ENCODE results near the gene KICS2. TPM values are rescaled to one million over a fixed set of nuclear protein-coding genes. Genes with fewer than 3 reads are reported as not detected.
"Not testable (repeated sequence)": the region's sequence is repeated elsewhere in the genome, so short reads cannot be mapped to it uniquely, and the experiment has no call there.

The KICS2 gene
- total and polyA plus RNA-seq, 2 donors, result 4.4 to 9.9 TPM

GRCh38 chr12:64225626-64226025, 3.5 kb upstream of the KICS2 start:
- Histone ChIP-seq H3K4me3 (ENCODE audit: low read length in 2 of 2) (no peak overlapping the region), H3K36me3 (ENCODE audit: control insufficient read depth in 2 of 2, insufficient read depth in 2 of 2, low read length in 1 of 2) (no peaks in the 10 kb centered on the region), H3K27me3 (ENCODE audit: control insufficient read depth in 2 of 2, insufficient read depth in 1 of 2, low read length in 1 of 2) (no peaks in the 10 kb centered on the region), H3K27ac (ENCODE audit: low read depth in 1 of 2, low read length in 1 of 2) (no peak overlapping the region), H3K9me3 (ENCODE audit: control insufficient read depth in 2 of 2, insufficient read depth in 1 of 2, low read length in 1 of 2) (no peaks in the 10 kb centered on the region), H3K4me1 (ENCODE audit: control insufficient read depth in 2 of 2, insufficient read depth in 2 of 2, low read length in 2 of 2) (peaks cover 0 to 10% of the 10 kb centered on the region in 2 donors)
- DNase-seq (ENCODE audit: low read depth in 6 of 9, low spot score in 9 of 9), result no peak
- WGBS, result 29% methylated on average over 2 of the region's 2 CpGs

- Histone ChIP-seq H3K4me1 (ENCODE audit: control insufficient read depth in 2 of 2, insufficient read depth in 2 of 2, low read length in 2 of 2) (peaks cover 0 to 10% of the 10 kb centered on the region in 2 donors), H3K27me3 (ENCODE audit: control insufficient read depth in 2 of 2, insufficient read depth in 1 of 2, low read length in 1 of 2) (no peaks in the 10 kb centered on the region), H3K4me3 (ENCODE audit: low read length in 2 of 2) (peak overlapping the region; percentile 68 to 95), H3K27ac (ENCODE audit: low read depth in 1 of 2, low read length in 1 of 2) (peak overlapping the region; percentile 81), H3K36me3 (ENCODE audit: control insufficient read depth in 2 of 2, insufficient read depth in 2 of 2, low read length in 1 of 2) (no peaks in the 10 kb centered on the region), H3K9me3 (ENCODE audit: control insufficient read depth in 2 of 2, insufficient read depth in 1 of 2, low read length in 1 of 2) (no peaks in the 10 kb centered on the region)
- peak in 4 of 9 donors; percentile 8 to 40 (median 24) for DNase-seq (ENCODE audit: low read depth in 6 of 9, low spot score in 9 of 9)
- WGBS, result under 1% methylated on average over 16 of the region's 16 CpGs
These were observed 466 bp downstream of the KICS2 start for GRCh38 chr12:64221651-64222008.

- WGBS, result over 99% methylated on average over 3 of the region's 3 CpGs
- DNase-seq (ENCODE audit: low read depth in 6 of 9, low spot score in 9 of 9), result no peak
- Histone ChIP-seq H3K9me3 (ENCODE audit: control insufficient read depth in 2 of 2, insufficient read depth in 1 of 2, low read length in 1 of 2) (no peaks in the 10 kb centered on the region), H3K4me3 (ENCODE audit: low read length in 2 of 2) (no peak overlapping the region), H3K27ac (ENCODE audit: low read depth in 1 of 2, low read length in 1 of 2) (no peak overlapping the region), H3K27me3 (ENCODE audit: control insufficient read depth in 2 of 2, insufficient read depth in 1 of 2, low read length in 1 of 2) (no peaks in the 10 kb centered on the region), H3K36me3 (ENCODE audit: control insufficient read depth in 2 of 2, insufficient read depth in 2 of 2, low read length in 1 of 2) (peaks cover 0 to under 1% of the 10 kb centered on the region in 2 donors), H3K4me1 (ENCODE audit: control insufficient read depth in 2 of 2, insufficient read depth in 2 of 2, low read length in 2 of 2) (peaks cover 0 to 10% of the 10 kb centered on the region in 2 donors)
These were observed 2.0 kb downstream of the KICS2 start for GRCh38 chr12:64220046-64220445.

- Histone ChIP-seq H3K36me3 (ENCODE audit: control insufficient read depth in 2 of 2, insufficient read depth in 2 of 2, low read length in 1 of 2) (peaks cover 2% of the 10 kb centered on the region in 2 donors), H3K4me3 (ENCODE audit: low read length in 2 of 2) (no peak overlapping the region), H3K27me3 (ENCODE audit: control insufficient read depth in 2 of 2, insufficient read depth in 1 of 2, low read length in 1 of 2) (no peaks in the 10 kb centered on the region), H3K9me3 (ENCODE audit: control insufficient read depth in 2 of 2, insufficient read depth in 1 of 2, low read length in 1 of 2) (no peaks in the 10 kb centered on the region), H3K4me1 (ENCODE audit: control insufficient read depth in 2 of 2, insufficient read depth in 2 of 2, low read length in 2 of 2) (peaks cover 0 to 10% of the 10 kb centered on the region in 2 donors), H3K27ac (ENCODE audit: low read depth in 1 of 2, low read length in 1 of 2) (no peak overlapping the region)
- no peak for DNase-seq (ENCODE audit: low read depth in 6 of 9, low spot score in 9 of 9)
- WGBS, result 22% methylated on average over 2 of the region's 2 CpGs
These were observed 3.0 kb downstream of the KICS2 start for GRCh38 chr12:64219145-64219544.

- 54% methylated on average over 5 of the region's 5 CpGs for WGBS
- Histone ChIP-seq H3K27me3 (ENCODE audit: control insufficient read depth in 2 of 2, insufficient read depth in 1 of 2, low read length in 1 of 2) (no peaks in the 10 kb centered on the region), H3K36me3 (ENCODE audit: control insufficient read depth in 2 of 2, insufficient read depth in 2 of 2, low read length in 1 of 2) (peaks cover 2 to 4% of the 10 kb centered on the region in 2 donors), H3K4me3 (ENCODE audit: low read length in 2 of 2) (no peak overlapping the region), H3K4me1 (ENCODE audit: control insufficient read depth in 2 of 2, insufficient read depth in 2 of 2, low read length in 2 of 2) (peaks cover 0 to 10% of the 10 kb centered on the region in 2 donors), H3K27ac (ENCODE audit: low read depth in 1 of 2, low read length in 1 of 2) (no peak overlapping the region), H3K9me3 (ENCODE audit: control insufficient read depth in 2 of 2, insufficient read depth in 1 of 2, low read length in 1 of 2) (no peaks in the 10 kb centered on the region)
- no peak for DNase-seq (ENCODE audit: low read depth in 6 of 9, low spot score in 9 of 9)
These were observed 3.5 kb downstream of the KICS2 start for GRCh38 chr12:64218597-64218996.

GRCh38 chr12:64217643-64218042, 4.5 kb downstream of the KICS2 start:
- not testable (repeated sequence) for H3K4me1 ChIP-seq (ENCODE audit: control insufficient read depth in 2 of 2, insufficient read depth in 2 of 2, low read length in 2 of 2); H3K36me3 ChIP-seq (ENCODE audit: control insufficient read depth in 2 of 2, insufficient read depth in 2 of 2, low read length in 1 of 2); H3K27ac ChIP-seq (ENCODE audit: low read depth in 1 of 2, low read length in 1 of 2); H3K4me3 ChIP-seq (ENCODE audit: low read length in 2 of 2); DNase-seq (ENCODE audit: low read depth in 6 of 9, low spot score in 9 of 9); H3K9me3 ChIP-seq (ENCODE audit: control insufficient read depth in 2 of 2, insufficient read depth in 1 of 2, low read length in 1 of 2); H3K27me3 ChIP-seq (ENCODE audit: control insufficient read depth in 2 of 2, insufficient read depth in 1 of 2, low read length in 1 of 2)
- over 99% methylated on average over 7 of the region's 7 CpGs for WGBS

GRCh38 chr12:64216239-64216638, 5.9 kb downstream of the KICS2 start:
- Histone ChIP-seq H3K9me3 (ENCODE audit: control insufficient read depth in 2 of 2, insufficient read depth in 1 of 2, low read length in 1 of 2) (no peaks in the 10 kb centered on the region), H3K36me3 (ENCODE audit: control insufficient read depth in 2 of 2, insufficient read depth in 2 of 2, low read length in 1 of 2) (peaks cover 2 to 4% of the 10 kb centered on the region in 2 donors), H3K27ac (ENCODE audit: low read depth in 1 of 2, low read length in 1 of 2) (no peak overlapping the region), H3K4me1 (ENCODE audit: control insufficient read depth in 2 of 2, insufficient read depth in 2 of 2, low read length in 2 of 2) (no peaks in the 10 kb centered on the region), H3K27me3 (ENCODE audit: control insufficient read depth in 2 of 2, insufficient read depth in 1 of 2, low read length in 1 of 2) (no peaks in the 10 kb centered on the region), H3K4me3 (ENCODE audit: low read length in 2 of 2) (no peak overlapping the region)
- no peak for DNase-seq (ENCODE audit: low read depth in 6 of 9, low spot score in 9 of 9)

- Histone ChIP-seq H3K27me3 (ENCODE audit: control insufficient read depth in 2 of 2, insufficient read depth in 1 of 2, low read length in 1 of 2) (no peaks in the 10 kb centered on the region), H3K4me3 (ENCODE audit: low read length in 2 of 2) (no peak overlapping the region), H3K36me3 (ENCODE audit: control insufficient read depth in 2 of 2, insufficient read depth in 2 of 2, low read length in 1 of 2) (peaks cover 2 to 4% of the 10 kb centered on the region in 2 donors), H3K27ac (ENCODE audit: low read depth in 1 of 2, low read length in 1 of 2) (no peak overlapping the region), H3K4me1 (ENCODE audit: control insufficient read depth in 2 of 2, insufficient read depth in 2 of 2, low read length in 2 of 2) (no peaks in the 10 kb centered on the region), H3K9me3 (ENCODE audit: control insufficient read depth in 2 of 2, insufficient read depth in 1 of 2, low read length in 1 of 2) (no peaks in the 10 kb centered on the region)
- no peak for DNase-seq (ENCODE audit: low read depth in 6 of 9, low spot score in 9 of 9)
- 76% methylated on average over 5 of the region's 5 CpGs for WGBS
These were observed 9.9 kb downstream of the KICS2 start for GRCh38 chr12:64212119-64212746.

- no peak for DNase-seq (ENCODE audit: low read depth in 6 of 9, low spot score in 9 of 9)
- 95% methylated on average over 2 of the region's 2 CpGs for WGBS
- H3K27ac ChIP-seq (ENCODE audit: low read depth in 1 of 2, low read length in 1 of 2), result no peak overlapping the region
- H3K27me3 ChIP-seq (ENCODE audit: control insufficient read depth in 2 of 2, insufficient read depth in 1 of 2, low read length in 1 of 2), result no peaks in the 10 kb centered on the region
- no peaks in the 10 kb centered on the region for H3K9me3 ChIP-seq (ENCODE audit: control insufficient read depth in 2 of 2, insufficient read depth in 1 of 2, low read length in 1 of 2)
- no peaks in the 10 kb centered on the region for H3K4me1 ChIP-seq (ENCODE audit: control insufficient read depth in 2 of 2, insufficient read depth in 2 of 2, low read length in 2 of 2)
- H3K4me3 ChIP-seq (ENCODE audit: low read length in 2 of 2), result no peak overlapping the region
- H3K36me3 ChIP-seq (ENCODE audit: control insufficient read depth in 2 of 2, insufficient read depth in 2 of 2, low read length in 1 of 2), result no peaks in the 10 kb centered on the region
These were observed 14.6 kb downstream of the KICS2 start for GRCh38 chr12:64207453-64207852.

Data from thymus (tissue), 11 donors.